G401.6 (cell line): ENCODE measurements around the gene CX3CL1.

Experiments
- FAIRE-seq: peaks from 2 replicates; lab custom pipeline; 2012; peaks lifted over from hg19 to GRCh38; lab: Jason Lieb, UNC

CX3CL1 gene

GRCh38 chr16:57405097-57405496, 32.8 kb downstream of the CX3CL1 start:
- no peak for FAIRE-seq

- FAIRE-seq: no peak
Observed at GRCh38 chr16:57406881-57407280, 34.6 kb downstream of the CX3CL1 start.

GRCh38 chr16:57407521-57408353, 35.4 kb downstream of the CX3CL1 start:
- FAIRE-seq: no peak

- no peak for FAIRE-seq
Observed at GRCh38 chr16:57409065-57409464, 36.8 kb downstream of the CX3CL1 start.

GRCh38 chr16:57409870-57410587, 37.7 kb downstream of the CX3CL1 start:
- FAIRE-seq: no peak

- no peak for FAIRE-seq
Observed at GRCh38 chr16:57411362-57411976, 39.2 kb downstream of the CX3CL1 start.

GRCh38 chr16:57412584-57412983, 40.3 kb downstream of the CX3CL1 start:
- FAIRE-seq: no peak

- FAIRE-seq: no peak
Observed at GRCh38 chr16:57413301-57413730, 41.0 kb downstream of the CX3CL1 start.

GRCh38 chr16:57413733-57414132, 41.4 kb downstream of the CX3CL1 start:
- FAIRE-seq: no peak

- FAIRE-seq: no peak
Observed at GRCh38 chr16:57416084-57416483, 43.8 kb downstream of the CX3CL1 start.

GRCh38 chr16:57419506-57419905, 47.2 kb downstream of the CX3CL1 start:
- FAIRE-seq: no peak

GRCh38 chr16:57422026-57422944, 50.0 kb downstream of the CX3CL1 start:
- no peak for FAIRE-seq

- no peak for FAIRE-seq
Observed at GRCh38 chr16:57423152-57423551, 50.9 kb downstream of the CX3CL1 start.

- no peak for FAIRE-seq
Observed at GRCh38 chr16:57424583-57424982, 52.3 kb downstream of the CX3CL1 start.

- no peak for FAIRE-seq
Observed at GRCh38 chr16:57426356-57426755, 54.1 kb downstream of the CX3CL1 start.

GRCh38 chr16:57427307-57427706, 55.0 kb downstream of the CX3CL1 start:
- FAIRE-seq: no peak

GRCh38 chr16:57427824-57428223, 55.5 kb downstream of the CX3CL1 start:
- no peak for FAIRE-seq

GRCh38 chr16:57430955-57431354, 58.7 kb downstream of the CX3CL1 start:
- no peak for FAIRE-seq

- no peak for FAIRE-seq
Observed at GRCh38 chr16:57432505-57432904, 60.2 kb downstream of the CX3CL1 start.

GRCh38 chr16:57432989-57433388, 60.7 kb downstream of the CX3CL1 start:
- FAIRE-seq: no peak

- no peak for FAIRE-seq
Observed at GRCh38 chr16:57434003-57434402, 61.7 kb downstream of the CX3CL1 start.
